CD8-positive, alpha-beta memory T cell (primary cell): Measurements from ENCODE around the gene C14orf119. TPM values are rescaled to one million over a fixed set of nuclear protein-coding genes. Genes with fewer than 3 reads are reported as not detected.

Experiments
- CTCF ChIA-PET: fragments of 350-600 bp; sonication (Branson Sonifier 250); formaldehyde crosslinking; loops from one replicate; lab custom pipeline; 2021; ENCODE audit warnings: antibody characterized with exemption; lab: Charles Lee
- POLR2A ChIA-PET: fragments of 350-600 bp; sonication (Branson Sonifier 250); formaldehyde crosslinking; loops from one replicate; lab custom pipeline; 2021; ENCODE audit warnings: antibody characterized with exemption; lab: Charles Lee
- DNase-seq, 5 donors: peaks; one replicate each; pipeline versions ENCODE4 v3.0.0 to v3.0.0-alpha.2; 2020 to 2022; ENCODE audit warnings: mixed read lengths in 1 of 5
- H3K27ac ChIP-seq: one replicate; pipeline ENCODE4 v1.7.0; 2013; ENCODE audit warnings: low read depth, mild to moderate bottlenecking, low read length, moderate library complexity
- H3K27me3 ChIP-seq: 2 replicates; pipeline ENCODE4 v1.7.0; 2013; ENCODE audit warnings: low read length, mild to moderate bottlenecking; ENCODE audit not compliant: insufficient read depth, poor library complexity, severe bottlenecking
- H3K36me3 ChIP-seq: 2 replicates; pipeline ENCODE4 v1.7.0; 2013; ENCODE audit warnings: mild to moderate bottlenecking, low read length, moderate library complexity; ENCODE audit not compliant: insufficient read depth
- H3K4me1 ChIP-seq: 2 replicates; pipeline ENCODE4 v1.7.0; 2013; ENCODE audit warnings: mild to moderate bottlenecking, low read length, moderate library complexity; ENCODE audit not compliant: insufficient read depth
- H3K4me3 ChIP-seq: 2 replicates; pipeline ENCODE4 v1.7.0; 2013; ENCODE audit warnings: mild to moderate bottlenecking, low read length
- H3K9me3 ChIP-seq: 2 replicates; pipeline ENCODE4 v1.7.0; 2013; ENCODE audit warnings: mild to moderate bottlenecking, low read length
- H3K27ac Mint-ChIP-seq, 8 donors: one replicate each; pipeline ENCODE4 v1.8.0; 2020 to 2021; ENCODE audit warnings: mixed read lengths in 8 of 8, mild to moderate bottlenecking in 6 of 8, inconsistent platforms in 3 of 8, moderate library complexity in 3 of 8
- H3K27me3 Mint-ChIP-seq, 2 donors: one replicate each; pipeline ENCODE4 v1.8.0; 2020 to 2021; ENCODE audit warnings: mixed read lengths in 2 of 2, mild to moderate bottlenecking in 1 of 2, moderate library complexity in 1 of 2
- H3K36me3 Mint-ChIP-seq, 3 donors: one replicate each; pipeline ENCODE4 v1.8.0; 2020 to 2021; ENCODE audit warnings: mixed read lengths in 3 of 3, inconsistent platforms in 1 of 3, mild to moderate bottlenecking in 1 of 3
- H3K4me1 Mint-ChIP-seq, 3 donors: one replicate each; pipeline ENCODE4 v1.8.0; 2020 to 2021; ENCODE audit warnings: mixed read lengths in 3 of 3, inconsistent platforms in 1 of 3, mild to moderate bottlenecking in 1 of 3
- H3K4me3 Mint-ChIP-seq, 7 donors: one replicate each; pipeline ENCODE4 v1.8.0; 2020 to 2021; ENCODE audit warnings: mixed read lengths in 7 of 7, mild to moderate bottlenecking in 6 of 7, moderate library complexity in 4 of 7, inconsistent platforms in 2 of 7
- H3K9me3 Mint-ChIP-seq, 5 donors: one replicate each; pipeline ENCODE4 v1.8.0; 2020 to 2022; ENCODE audit warnings: mixed read lengths in 5 of 5, mild to moderate bottlenecking in 3 of 5, moderate library complexity in 2 of 5, inconsistent platforms in 1 of 5
- polyA plus RNA-seq: library from polyadenylated mRNA; unstranded; fragments of 300-500 nt; fragmentation: Illumina TruSeq; gene quantifications from one replicate; pipeline ENCODE4 v1.2.3, GENCODE V29; 2021
- total RNA-seq, 2 experiments: library from RNA; stranded (reverse); gene quantifications; one replicate each; pipeline ENCODE4 v1.2.3, GENCODE V29; 2021

C14orf119 gene
- total and polyA plus RNA-seq, 3 experiments from 2014 or later: 52.5 to 112 (median 55.6) TPM

GRCh38 chr14:23115039-23115731 lies 19.9 kb downstream of the C14orf119 start:
- no peaks in the 10 kb centered on the region for H3K36me3 ChIP-seq
- H3K27ac Mint-ChIP-seq: peak overlapping the region in 1 of 8 donors; percentile 23
- H3K4me1 ChIP-seq: peaks cover 49% of the 10 kb centered on the region
- no peak overlapping the region for H3K4me3 ChIP-seq
- ChIA-PET CTCF (no interaction called here), POLR2A (no interaction called here)
- H3K36me3 Mint-ChIP-seq: no peaks in the 10 kb centered on the region
- peaks cover 13 to 32% (median 13%) of the 10 kb centered on the region in 3 donors for H3K4me1 Mint-ChIP-seq
- no peak for DNase-seq
- H3K27me3 ChIP-seq: no peaks in the 10 kb centered on the region
- H3K27me3 Mint-ChIP-seq: peaks cover 5 to 14% of the 10 kb centered on the region in 2 donors
- no peaks in the 10 kb centered on the region for H3K9me3 ChIP-seq
- H3K27ac ChIP-seq: no peak overlapping the region
- H3K9me3 Mint-ChIP-seq: no peaks in the 10 kb centered on the region
- no peak overlapping the region for H3K4me3 Mint-ChIP-seq

DNA sequence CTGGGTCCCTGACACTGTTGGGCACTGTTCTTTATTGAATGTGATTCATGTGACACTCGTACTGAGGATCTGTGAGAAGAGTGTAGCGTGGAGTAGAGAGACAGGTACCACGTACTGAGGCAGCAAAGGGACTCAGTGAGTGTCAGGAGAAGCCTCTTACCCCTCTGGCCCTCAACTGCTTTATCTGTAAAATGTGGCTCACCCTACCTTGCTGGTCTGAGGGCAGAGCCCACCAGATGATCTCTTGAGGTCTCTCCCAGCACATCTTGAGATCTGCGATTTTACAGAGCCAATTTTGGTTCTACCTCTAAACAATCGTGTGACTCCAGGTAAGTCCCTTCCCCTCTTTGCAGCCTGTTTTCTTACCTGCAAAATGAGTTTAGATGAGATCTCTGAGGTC lies 20.6 kb downstream of the C14orf119 start:
- Mint-ChIP-seq H3K27me3 (peaks cover 5 to 14% of the 10 kb centered on the region in 2 donors), H3K27ac (peak overlapping the region in 3 of 8 donors; percentile 11 to 65 (median 29)), H3K4me1 (peaks cover 21 to 39% (median 21%) of the 10 kb centered on the region in 3 donors), H3K36me3 (no peaks in the 10 kb centered on the region), H3K4me3 (no peak overlapping the region), H3K9me3 (no peaks in the 10 kb centered on the region)
- no peak for DNase-seq
- ChIA-PET POLR2A (no interaction called here), CTCF (no interaction called here)
- Histone ChIP-seq H3K36me3 (no peaks in the 10 kb centered on the region), H3K4me1 (peaks cover 56% of the 10 kb centered on the region), H3K27me3 (no peaks in the 10 kb centered on the region), H3K27ac (no peak overlapping the region), H3K4me3 (no peak overlapping the region), H3K9me3 (no peaks in the 10 kb centered on the region)

DNA sequence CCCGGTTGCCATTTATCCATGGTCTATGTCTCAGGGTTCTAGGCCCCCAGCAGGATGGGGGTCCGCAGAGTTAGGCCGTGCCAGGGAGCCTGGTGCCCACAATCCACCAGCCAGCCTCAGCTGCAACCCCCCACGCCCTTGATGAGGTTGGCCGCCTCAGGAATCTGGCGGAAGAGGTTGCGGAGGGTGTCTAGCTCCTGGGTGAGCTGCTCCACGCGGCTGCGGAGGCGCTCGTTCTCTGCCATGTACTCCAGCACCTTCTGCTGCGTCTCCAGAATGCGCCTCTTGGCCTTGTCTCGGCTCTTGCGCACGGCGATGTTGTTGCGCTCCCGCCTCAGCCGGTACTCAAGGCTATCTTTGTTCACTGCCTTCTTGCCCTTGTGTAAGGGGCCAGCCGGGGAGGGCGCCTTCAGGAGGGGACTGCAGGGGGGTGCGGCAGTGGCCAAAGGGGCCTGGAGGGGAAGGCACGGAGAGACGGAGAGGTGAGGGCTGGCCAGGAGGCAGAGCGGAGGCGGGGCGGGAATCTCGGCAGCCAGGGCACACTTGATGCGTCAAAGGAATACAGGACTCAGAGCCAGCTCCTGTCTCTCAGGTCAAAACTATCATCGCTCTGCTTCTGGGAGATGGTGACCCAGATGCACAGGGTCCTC lies 22.2 kb downstream of the C14orf119 start:
- ChIA-PET CTCF (interaction anchor here (2.7 kb wide), 1 partner anchor 49 kb away, joined by 9 read pairs; no protein-coding TSS in a partner anchor), POLR2A (no interaction called here)
- Histone ChIP-seq H3K9me3 (no peaks in the 10 kb centered on the region), H3K27me3 (no peaks in the 10 kb centered on the region), H3K4me3 (no peak overlapping the region), H3K4me1 (peaks cover 65% of the 10 kb centered on the region), H3K27ac (no peak overlapping the region), H3K36me3 (no peaks in the 10 kb centered on the region)
- Mint-ChIP-seq H3K27ac (peak overlapping the region in 3 of 8 donors; percentile 3 to 68 (median 27)), H3K4me1 (peaks cover 28 to 46% (median 28%) of the 10 kb centered on the region in 3 donors), H3K36me3 (no peaks in the 10 kb centered on the region), H3K27me3 (peaks cover 5 to 14% of the 10 kb centered on the region in 2 donors), H3K9me3 (no peaks in the 10 kb centered on the region), H3K4me3 (peak overlapping the region in 1 of 7 donors; percentile 72)
- DNase-seq: no peak

DNA sequence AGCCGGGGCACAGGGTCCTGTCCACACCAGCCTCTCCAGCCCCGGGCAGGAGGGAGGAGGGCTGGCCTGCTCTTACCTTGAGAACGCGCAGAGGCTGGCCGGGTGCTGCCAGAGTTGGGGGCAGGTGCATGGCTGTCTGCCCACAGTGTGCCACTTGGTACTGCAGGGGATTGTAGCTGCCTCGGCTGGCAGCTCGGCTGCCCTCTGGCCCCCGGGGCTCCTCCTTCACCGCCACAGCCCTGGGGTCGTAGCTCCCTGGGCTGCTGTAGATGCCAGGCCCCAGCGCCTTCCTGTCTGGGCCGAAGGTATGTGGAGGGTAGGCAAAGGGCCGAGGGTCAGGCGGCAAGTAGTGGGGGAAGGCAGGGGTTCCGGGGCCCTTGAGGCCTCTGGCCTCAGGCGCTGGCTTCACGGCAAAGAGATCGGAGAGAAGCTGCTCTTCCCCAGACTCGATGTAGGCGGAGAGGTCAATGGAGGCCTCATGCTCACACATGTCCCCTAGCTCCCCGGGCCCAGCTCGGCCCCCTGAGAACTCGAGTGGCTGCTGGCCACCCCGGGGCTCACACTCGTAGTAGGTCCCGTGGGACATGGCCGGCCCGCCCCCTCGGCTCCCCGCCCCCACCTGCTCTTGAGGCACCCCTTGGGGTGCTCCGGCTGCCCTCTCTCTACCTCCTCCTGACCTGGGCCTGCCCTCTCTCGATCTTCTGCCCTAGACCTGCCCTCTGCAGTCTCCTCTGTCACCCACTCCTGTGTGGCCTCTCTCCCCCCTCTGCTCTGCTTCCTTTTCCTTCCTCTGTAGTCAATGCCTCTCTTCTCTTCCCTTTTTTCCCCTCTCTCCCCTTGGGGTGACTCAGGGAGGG lies 23.4 kb downstream of the C14orf119 start, which contains the start of gene CEBPE:
Gene CEBPE, minus strand, starts transcription at position 750 of the 857 bp plus-strand sequence. Its CDS starts 164 bp downstream, at position 586.
- H3K4me3 Mint-ChIP-seq: peak within 1 kb of the TSS; percentile 6 to 77 (median 71)
- no peaks in the 10 kb centered on the region for H3K9me3 Mint-ChIP-seq
- peak within 1 kb of the TSS; percentile 58 to 96 (median 80) for H3K27ac Mint-ChIP-seq
- Histone ChIP-seq H3K27me3 (no peaks in the 10 kb centered on the region), H3K27ac (peak within 1 kb of the TSS; percentile 10), H3K36me3 (no peaks in the 10 kb centered on the region), H3K9me3 (no peaks in the 10 kb centered on the region), H3K4me1 (peaks cover 65% of the 10 kb centered on the region), H3K4me3 (peak within 1 kb of the TSS; percentile 59)
- peak in 1 of 5 donors; percentile 8 for DNase-seq
- H3K27me3 Mint-ChIP-seq: peaks cover 5 to 14% of the 10 kb centered on the region in 2 donors
- ChIA-PET POLR2A (interaction anchor here (2.1 kb wide), 1 partner anchor 24 kb away, joined by 32 read pairs; the partner anchor contains the start of genes ACIN1 and C14orf119), CTCF (interaction anchor here (1.0 to 3.1 kb wide), 4 partner anchors 23 to 260 kb away, joined by 3 to 18 read pairs (median 6); partner anchors contain the start of genes ACIN1 and C14orf119)
- H3K36me3 Mint-ChIP-seq: no peaks in the 10 kb centered on the region
- peaks cover 28 to 46% (median 28%) of the 10 kb centered on the region in 3 donors for H3K4me1 Mint-ChIP-seq

GRCh38 chr14:23119363-23120327 lies 24.3 kb downstream of the C14orf119 start:
- H3K4me3 Mint-ChIP-seq: peak overlapping the region; percentile 6 to 77 (median 71)
- peak overlapping the region; percentile 10 for H3K27ac ChIP-seq

DNA sequence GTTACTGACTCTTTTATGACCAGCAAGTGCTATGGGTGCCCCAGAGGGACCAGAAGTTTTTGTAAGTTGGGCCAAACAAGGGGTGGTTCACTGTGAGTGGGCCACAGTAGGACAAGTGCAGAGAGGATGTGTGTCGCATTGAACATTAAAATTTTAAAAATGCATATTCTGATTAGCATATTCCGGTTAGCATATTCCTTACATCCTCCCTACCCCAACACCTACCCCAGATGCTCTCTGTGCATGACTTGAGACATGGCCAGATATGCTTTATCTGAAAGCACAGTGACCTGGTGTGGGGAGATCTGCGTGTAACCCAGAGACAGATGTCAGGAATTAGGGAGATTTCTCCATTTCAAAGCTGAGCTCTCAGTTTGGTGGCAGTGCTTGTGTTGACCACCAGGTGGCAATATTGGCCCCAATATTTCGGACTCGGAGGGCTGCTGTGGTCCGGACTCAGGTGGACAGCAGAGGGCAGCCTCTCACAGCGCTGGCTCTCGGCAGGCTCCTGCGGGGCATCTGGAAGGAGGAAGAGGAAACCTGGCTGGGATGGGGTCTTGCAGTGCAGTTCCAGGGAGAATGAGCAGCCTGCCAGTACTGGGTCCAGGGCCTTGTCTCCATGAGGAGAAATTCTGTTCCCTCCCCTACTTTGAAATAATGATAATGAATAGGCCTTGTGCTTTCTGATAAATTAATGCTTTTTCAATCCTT lies 25.4 kb downstream of the C14orf119 start:
- ChIA-PET CTCF (interaction anchor here (0.6 to 3.1 kb wide), 37 partner anchors 8 to 270 kb away, joined by 3 to 21 read pairs (median 4); partner anchors contain the start of genes ACIN1, C14orf119, HOMEZ and SLC7A8), POLR2A (interaction anchor here (0.5 to 2.1 kb wide), 7 partner anchors 26 to 200 kb away, joined by 3 to 32 read pairs (median 3); partner anchors contain the start of genes ACIN1, C14orf119, HOMEZ and PPP1R3E)
- no peaks in the 10 kb centered on the region for H3K36me3 ChIP-seq
- H3K27me3 Mint-ChIP-seq: peaks cover 3 to 5% of the 10 kb centered on the region in 2 donors
- H3K4me3 ChIP-seq: peak overlapping the region; percentile 59
- DNase-seq: peak; percentile 58 to 85 (median 76)
- H3K36me3 Mint-ChIP-seq: no peaks in the 10 kb centered on the region
- H3K4me1 Mint-ChIP-seq: peaks cover 28 to 42% (median 28%) of the 10 kb centered on the region in 3 donors
- no peaks in the 10 kb centered on the region for H3K27me3 ChIP-seq
- H3K4me3 Mint-ChIP-seq: peak overlapping the region in 6 of 7 donors; percentile 38 to 77 (median 65)
- H3K27ac ChIP-seq: peak overlapping the region; percentile 10
- no peaks in the 10 kb centered on the region for H3K9me3 Mint-ChIP-seq
- H3K4me1 ChIP-seq: peaks cover 53% of the 10 kb centered on the region
- peak overlapping the region; percentile 77 to 96 (median 80) for H3K27ac Mint-ChIP-seq
- no peaks in the 10 kb centered on the region for H3K9me3 ChIP-seq

More at GRCh38 chr14:23119363-23120327, 24.3 kb downstream of the C14orf119 start:
- no peaks in the 10 kb centered on the region for H3K27me3 ChIP-seq
- Mint-ChIP-seq H3K4me1 (peaks cover 28 to 46% (median 28%) of the 10 kb centered on the region in 3 donors), H3K36me3 (no peaks in the 10 kb centered on the region), H3K9me3 (no peaks in the 10 kb centered on the region), H3K27ac (peak overlapping the region; percentile 58 to 96 (median 80)), H3K27me3 (peaks cover 5 to 8% of the 10 kb centered on the region in 2 donors)
- H3K36me3 ChIP-seq: no peaks in the 10 kb centered on the region
- ChIA-PET CTCF (interaction anchor here (0.7 to 3.1 kb wide), 19 partner anchors 10 to 271 kb away, joined by 3 to 21 read pairs (median 5); partner anchors contain the start of genes ACIN1 and C14orf119), POLR2A (interaction anchor here (0.6 to 2.1 kb wide), 4 partner anchors 25 to 1593 kb away, joined by 3 to 32 read pairs (median 8); partner anchors contain the start of genes ACIN1, C14orf119 and PPP1R3E)
- H3K9me3 ChIP-seq: no peaks in the 10 kb centered on the region
- peak overlapping the region; percentile 59 for H3K4me3 ChIP-seq
- DNase-seq: peak in 3 of 5 donors; percentile 33 to 74 (median 62)
- peaks cover 58% of the 10 kb centered on the region for H3K4me1 ChIP-seq
